Colonic mucosa (tissue), 4 donors: ENCODE results near the gene FARSB. TPM values are rescaled to one million over a fixed set of nuclear protein-coding genes. Genes with fewer than 3 reads are reported as not detected.

Experiments
- DNase-seq: peaks from one replicate; pipeline ENCODE4 v3.0.0-alpha.2; 2020
- H3K27ac ChIP-seq: fragments of 200-600 bp; one replicate; pipeline ENCODE4 v1.8.0; 2021
- H3K27me3 ChIP-seq: fragments of 200-600 bp; one replicate; pipeline ENCODE4 v1.8.0; 2021
- H3K36me3 ChIP-seq: fragments of 200-600 bp; one replicate; pipeline ENCODE4 v1.8.0; 2021
- H3K4me1 ChIP-seq: fragments of 200-600 bp; one replicate; pipeline ENCODE4 v1.8.0; 2021; ENCODE audit warnings: mild to moderate bottlenecking
- H3K4me3 ChIP-seq: fragments of 200-600 bp; one replicate; pipeline ENCODE4 v1.8.0; 2021
- H3K9ac ChIP-seq, 2 donors: one replicate each; pipeline ENCODE4 v1.7.0; 2013; ENCODE audit warnings: control low read depth in 2 of 2, low read depth in 2 of 2, low read length in 2 of 2
- H3K9me3 ChIP-seq: fragments of 200-600 bp; one replicate; pipeline ENCODE4 v1.8.0; 2021
- CTCF ChIP-seq: fragments of 200-600 bp; IDR thresholded peaks from one replicate; pipeline ENCODE4 v1.8.0; 2022; ENCODE audit warnings: antibody characterized with exemption, mild to moderate bottlenecking
- intact Hi-C: fragments of 100-400 bp; cut with DNase I; formaldehyde crosslinking; loops from one replicate; pipeline ENCODE4 v1.14.1; 2022
- total RNA-seq, 2 donors: library from RNA; stranded (reverse); fragmentation: NEBNext Ultra II Directional in 1 of 2; extraction: Animal tissue kit (Norgen Biotek cat#: 25700) in 1 of 2; gene quantifications; one replicate each; pipeline ENCODE4 v1.2.1, GENCODE V29; 2021
- donor health status: healthy.
- donor health status: DM: no; HTN: no; CAD: no.
- donor health status: DM: no; HTN: no; CAD: no.

Gene FARSB
- total RNA-seq, 2 donors from 2014 or later = 21.9 to 34.6 TPM

- Histone ChIP-seq H3K27ac (no peak overlapping the region), H3K4me1 (no peaks in the 10 kb centered on the region), H3K4me3 (no peak overlapping the region), H3K9ac (no peak overlapping the region), H3K9me3 (no peaks in the 10 kb centered on the region), H3K27me3 (no peaks in the 10 kb centered on the region), H3K36me3 (no peaks in the 10 kb centered on the region)
- no peak for TF ChIP-seq CTCF
- no peak for DNase-seq
- intact Hi-C loops = no loop called here
Observed at GRCh38 chr2:222544661-222545060, 111.2 kb downstream of the FARSB start.

DNA sequence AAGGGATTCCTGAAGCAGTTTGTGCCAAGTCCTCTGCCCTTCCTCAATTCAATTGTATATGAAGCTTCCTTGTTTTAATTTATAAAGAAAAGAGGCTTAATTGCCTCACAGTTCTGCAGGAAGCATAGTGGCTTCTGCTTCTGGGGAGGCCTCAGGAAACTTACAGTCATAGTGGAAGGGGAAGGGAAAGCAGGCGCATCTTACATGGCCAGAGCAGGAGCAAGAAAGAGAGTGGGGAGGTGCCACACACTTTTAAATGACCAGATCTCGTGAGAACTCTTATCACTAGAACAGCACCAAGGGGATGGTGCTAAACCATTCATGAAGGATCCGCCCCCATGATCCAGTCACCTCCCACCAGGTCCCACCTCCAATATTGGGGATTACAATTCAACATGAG lies 117.4 kb downstream of the FARSB start:
- no peaks in the 10 kb centered on the region for H3K4me1 ChIP-seq
- H3K4me3 ChIP-seq = no peak overlapping the region
- H3K36me3 ChIP-seq = no peaks in the 10 kb centered on the region
- no peaks in the 10 kb centered on the region for H3K9me3 ChIP-seq
- TF ChIP-seq CTCF = no peak
- no peak overlapping the region for H3K27ac ChIP-seq
- intact Hi-C loops = no loop called here
- no peak for DNase-seq
- no peak overlapping the region for H3K9ac ChIP-seq
- H3K27me3 ChIP-seq = no peaks in the 10 kb centered on the region

GRCh38 chr2:222535477-222535876 lies 120.4 kb downstream of the FARSB start:
- intact Hi-C loops = no loop called here
- H3K9ac ChIP-seq = no peak overlapping the region
- no peak for DNase-seq

DNA sequence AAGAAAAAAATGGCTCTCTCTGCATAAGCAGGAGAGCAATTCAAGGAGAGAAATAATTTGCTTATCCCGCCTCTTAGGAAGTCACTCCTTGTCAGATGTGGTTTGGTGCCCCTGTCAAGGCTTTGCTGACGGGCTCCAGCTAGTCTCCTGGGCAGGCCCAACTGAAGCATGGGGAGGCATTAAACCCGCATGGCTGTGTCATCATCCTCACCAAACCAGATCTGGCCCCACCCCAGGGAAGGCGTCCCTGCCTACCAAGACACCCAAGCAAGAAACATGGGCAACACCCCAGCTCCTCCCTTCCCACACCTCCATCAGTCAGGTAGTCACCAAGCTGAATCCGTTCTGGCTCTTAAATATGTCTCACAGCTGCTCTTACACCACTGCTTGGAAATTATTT lies 123.6 kb downstream of the FARSB start:
- Histone ChIP-seq H3K36me3 (no peaks in the 10 kb centered on the region), H3K27ac (no peak overlapping the region), H3K9me3 (no peaks in the 10 kb centered on the region), H3K4me1 (no peaks in the 10 kb centered on the region), H3K9ac (no peak overlapping the region), H3K27me3 (no peaks in the 10 kb centered on the region), H3K4me3 (no peak overlapping the region)
- no peak for TF ChIP-seq CTCF
- intact Hi-C loops = no loop called here
- no peak for DNase-seq

More at GRCh38 chr2:222535477-222535876, 120.4 kb downstream of the FARSB start:
- H3K36me3 ChIP-seq = no peaks in the 10 kb centered on the region
- no peak for TF ChIP-seq CTCF
- no peaks in the 10 kb centered on the region for H3K27me3 ChIP-seq
- H3K9me3 ChIP-seq = no peaks in the 10 kb centered on the region
- H3K4me3 ChIP-seq = no peak overlapping the region
- no peaks in the 10 kb centered on the region for H3K4me1 ChIP-seq
- no peak overlapping the region for H3K27ac ChIP-seq

- intact Hi-C loops = no loop called here
- no peak for DNase-seq
- no peak overlapping the region for H3K27ac ChIP-seq
- H3K9ac ChIP-seq = no peak overlapping the region
- no peaks in the 10 kb centered on the region for H3K36me3 ChIP-seq
- no peaks in the 10 kb centered on the region for H3K27me3 ChIP-seq
- H3K4me3 ChIP-seq = no peak overlapping the region
- H3K4me1 ChIP-seq = no peaks in the 10 kb centered on the region
- no peaks in the 10 kb centered on the region for H3K9me3 ChIP-seq
- TF ChIP-seq CTCF = no peak
Observed at GRCh38 chr2:222526480-222527277, 129.2 kb downstream of the FARSB start.
